ENCODE measurements around the gene RAB6D. TPM values are rescaled to one million over a fixed set of nuclear protein-coding genes. Genes with fewer than 3 reads are reported as not detected.
"Not testable (repeated sequence)": the region's sequence is repeated elsewhere in the genome, so short reads cannot be mapped to it uniquely, and the experiment has no call there.

RAB6D gene
- total RNA-seq (under 1 TPM in 3 of 9 donors, not detected in 6; 0.10 to 0.22 (median 0.21) TPM), polyA plus RNA-seq (under 1 TPM in 2 of 3 donors, not detected in 1; 0.08 to 0.53 TPM)
- long read RNA-seq, donor 1, partial matches to known transcripts: 0 of 1 reads
- long read RNA-seq, donor 1, other reads (novel, unspliced or antisense): 0 of 1 reads
- long read RNA-seq, donor 2: 0 reads
- long read RNA-seq, donor 3, partial matches to known transcripts: 0 of 2 reads
- long read RNA-seq, donor 3, other reads (novel, unspliced or antisense): 0 of 2 reads
- long read RNA-seq, donor 4: 0 reads
- long read RNA-seq, donor 5: 0 reads
- long read RNA-seq, donor 6: 0 reads
- long read RNA-seq, donor 7: 0 reads
- long read RNA-seq, donor 8: 0 reads
- long read RNA-seq, donor 9, partial matches to known transcripts: 0 of 1 reads
- long read RNA-seq, donor 9, other reads (novel, unspliced or antisense): 0 of 1 reads
- long read RNA-seq, donor 10, partial matches to known transcripts: 0 of 2 reads
- long read RNA-seq, donor 10, other reads (novel, unspliced or antisense): 0 of 2 reads

- intact Hi-C loops (cut with DNase I); DNase-seq; H3K4me3 ChIP-seq; H3K9me3 ChIP-seq (replicated peaks in 1 of 3); H3K4me1 ChIP-seq (replicated peaks in 1 of 2); H3K27ac ChIP-seq; H3K36me3 ChIP-seq (replicated peaks in 1 of 2): not testable (repeated sequence)
- 2 to 5% (median 4%) methylated on average over 15 to 41 of the region's 50 CpGs for WGBS, 4 donors
- H3K27me3 ChIP-seq: peaks cover 18% of the 10 kb centered on the region
These were observed at the start of gene RAB6D for GRCh38 chr2:131363703-131364186. RAB6D (minus strand) TSS chr2:131364168; CDS start chr2:131363720, 448 bp downstream.

- no peaks in the 10 kb centered on the region for H3K36me3 ChIP-seq (replicated peaks in 1 of 2)
- peak in 5 of 7 donors; percentile 25 to 59 (median 38) for DNase-seq
- H3K4me3 ChIP-seq: no peak overlapping the region
- TF ChIP-seq POLR2A (IDR thresholded peaks at IDR 0.05) (no peak), CTCF (IDR thresholded peaks at IDR 0.05) (peak; percentile 75 to 91 (median 86))
- H3K4me1 ChIP-seq (replicated peaks in 1 of 2): no peaks in the 10 kb centered on the region
- H3K9me3 ChIP-seq (replicated peaks in 1 of 3): no peaks in the 10 kb centered on the region
- peaks cover 9% of the 10 kb centered on the region for H3K27me3 ChIP-seq
- no peak overlapping the region for H3K27ac ChIP-seq
- intact Hi-C loops (cut with DNase I): loop anchor here (5.0 to 10.0 kb wide), 3 partner anchors 82 to 259 kb away; partner anchors contain the start of gene MZT2A (in 1 of the 2)
- WGBS, 4 donors: 0 to 1% (median 1%) methylated on average over 7 of the region's 7 CpGs
These were observed 49.3 kb upstream of the RAB6D start for GRCh38 chr2:131413148-131413747.

- no peak overlapping the region for H3K4me3 ChIP-seq
- H3K36me3 ChIP-seq (replicated peaks in 1 of 2): no peaks in the 10 kb centered on the region
- WGBS, 4 donors: 56 to 71% (median 68%) methylated on average over 2 of the region's 2 CpGs
- H3K27ac ChIP-seq: no peak overlapping the region
- H3K27me3 ChIP-seq: peaks cover 14% of the 10 kb centered on the region
- no peak for TF ChIP-seq CTCF (IDR thresholded peaks at IDR 0.05)
- no peak for TF ChIP-seq POLR2A (IDR thresholded peaks at IDR 0.05)
- DNase-seq: no peak
- intact Hi-C loops (cut with DNase I): loop anchor here (5.0 to 10.0 kb wide), 3 partner anchors 85 to 262 kb away; partner anchors contain the start of gene MZT2A (in 1 of the 2)
- H3K9me3 ChIP-seq (replicated peaks in 1 of 3): no peaks in the 10 kb centered on the region
- no peaks in the 10 kb centered on the region for H3K4me1 ChIP-seq (replicated peaks in 1 of 2)
These were observed 46.2 kb upstream of the RAB6D start for GRCh38 chr2:131410173-131410572.

GRCh38 chr2:131408778-131409177 is 44.8 kb upstream of the RAB6D start:
- Histone ChIP-seq H3K4me1 (replicated peaks in 1 of 2) (no peaks in the 10 kb centered on the region), H3K4me3 (no peak overlapping the region), H3K36me3 (replicated peaks in 1 of 2) (no peaks in the 10 kb centered on the region), H3K9me3 (replicated peaks in 1 of 3) (no peaks in the 10 kb centered on the region), H3K27ac (no peak overlapping the region), H3K27me3 (peaks cover 14% of the 10 kb centered on the region)
- intact Hi-C loops (cut with DNase I): no loop called here
- no peak for DNase-seq
- TF ChIP-seq POLR2A (IDR thresholded peaks at IDR 0.05): no peak
- TF ChIP-seq CTCF (IDR thresholded peaks at IDR 0.05): no peak

Measured in adrenal gland (tissue), 19 donors.